MM.1S (cell line): ENCODE data around the gene GRB7.
A peak's percentile ranks its signal among the peaks of the same experiment; 100 is the strongest.

Source experiments
- DNase-seq: peaks from one replicate; pipeline ENCODE4 v3.0.0-alpha.2; 2015
- H2AFZ ChIP-seq: fragments of 300-600 bp; sonication (generic); 2 replicates; pipeline ENCODE4 v1.6.0; 2016; ENCODE audit warnings: antibody characterized with exemption, low read length
- H3F3A ChIP-seq: fragments of 300-600 bp; sonication (generic); 2 replicates; pipeline ENCODE4 v1.6.1; 2016; ENCODE audit warnings: mild to moderate bottlenecking, antibody characterized with exemption, low read length, moderate library complexity, mixed read lengths; ENCODE audit not compliant: insufficient read depth
- H3K27ac ChIP-seq: fragments of 300-600 bp; sonication (generic); 2 replicates; pipeline ENCODE4 v1.5.1; 2016; ENCODE audit warnings: mild to moderate bottlenecking, low read length
- H3K27me3 ChIP-seq: fragments of 300-600 bp; sonication (generic); replicated peaks from 2 replicates; pipeline ENCODE4 v1.6.0; 2016; ENCODE audit warnings: low read length; ENCODE audit not compliant: insufficient read depth
- H3K36me3 ChIP-seq: fragments of 300-600 bp; sonication (generic); replicated peaks from 2 replicates; pipeline ENCODE4 v1.6.1; 2016; ENCODE audit warnings: mild to moderate bottlenecking, low read length, mixed read lengths; ENCODE audit not compliant: insufficient read depth
- H3K4me1 ChIP-seq: fragments of 300-600 bp; sonication (generic); 2 replicates; pipeline ENCODE4 v1.6.1; 2016; ENCODE audit warnings: low read length, mixed read lengths
- H3K4me2 ChIP-seq: fragments of 300-600 bp; sonication (generic); 2 replicates; pipeline ENCODE4 v1.6.0; 2016; ENCODE audit warnings: low read depth, low read length
- H3K4me3 ChIP-seq: fragments of 300-600 bp; sonication (generic); 2 replicates; pipeline ENCODE4 v1.5.1; 2016; ENCODE audit warnings: low read length, mixed read lengths
- H3K79me2 ChIP-seq: fragments of 300-600 bp; sonication (generic); 2 replicates; pipeline ENCODE4 v1.6.1; 2016; ENCODE audit warnings: mixed run types, low read length, mixed read lengths
- H3K9ac ChIP-seq: fragments of 300-600 bp; sonication (generic); 2 replicates; pipeline ENCODE4 v1.6.1; 2016; ENCODE audit warnings: low read length, mixed read lengths
- H3K9me2 ChIP-seq: fragments of 300-600 bp; sonication (generic); replicated peaks from 2 replicates; pipeline ENCODE4 v1.6.1; 2016; ENCODE audit warnings: mild to moderate bottlenecking, low read length, mixed read lengths; ENCODE audit not compliant: insufficient read depth
- H3K9me3 ChIP-seq: fragments of 300-600 bp; sonication (generic); replicated peaks from 2 replicates; pipeline ENCODE4 v1.6.1; 2016; ENCODE audit warnings: mild to moderate bottlenecking, low read length, mixed read lengths; ENCODE audit not compliant: insufficient read depth
- H4K20me1 ChIP-seq: fragments of 300-600 bp; sonication (generic); 2 replicates; pipeline ENCODE4 v1.6.1; 2016; ENCODE audit warnings: mild to moderate bottlenecking, low read length, moderate library complexity, mixed read lengths; ENCODE audit not compliant: insufficient read depth
- EZH2 ChIP-seq: fragments of 300-600 bp; sonication (generic); optimal IDR thresholded peaks from 2 replicates; pipeline ENCODE3; 2017; ENCODE audit warnings: low read depth, mild to moderate bottlenecking, antibody characterized with exemption, low read length, mixed read lengths
- EZH2phosphoT487 ChIP-seq: fragments of 300-600 bp; sonication (generic); IDR thresholded peaks from 2 replicates; pipeline ENCODE4 v1.6.1; 2018; ENCODE audit warnings: antibody characterized with exemption, low read length
- TF ChIP-seq, protein P1 (sequence below): fragments of 300-600 bp; sonication (generic); IDR thresholded peaks from 2 replicates; pipeline ENCODE4 v1.5.1; 2016; ENCODE audit warnings: antibody characterized with exemption, low read length, mixed read lengths

Gene GRB7

DNA sequence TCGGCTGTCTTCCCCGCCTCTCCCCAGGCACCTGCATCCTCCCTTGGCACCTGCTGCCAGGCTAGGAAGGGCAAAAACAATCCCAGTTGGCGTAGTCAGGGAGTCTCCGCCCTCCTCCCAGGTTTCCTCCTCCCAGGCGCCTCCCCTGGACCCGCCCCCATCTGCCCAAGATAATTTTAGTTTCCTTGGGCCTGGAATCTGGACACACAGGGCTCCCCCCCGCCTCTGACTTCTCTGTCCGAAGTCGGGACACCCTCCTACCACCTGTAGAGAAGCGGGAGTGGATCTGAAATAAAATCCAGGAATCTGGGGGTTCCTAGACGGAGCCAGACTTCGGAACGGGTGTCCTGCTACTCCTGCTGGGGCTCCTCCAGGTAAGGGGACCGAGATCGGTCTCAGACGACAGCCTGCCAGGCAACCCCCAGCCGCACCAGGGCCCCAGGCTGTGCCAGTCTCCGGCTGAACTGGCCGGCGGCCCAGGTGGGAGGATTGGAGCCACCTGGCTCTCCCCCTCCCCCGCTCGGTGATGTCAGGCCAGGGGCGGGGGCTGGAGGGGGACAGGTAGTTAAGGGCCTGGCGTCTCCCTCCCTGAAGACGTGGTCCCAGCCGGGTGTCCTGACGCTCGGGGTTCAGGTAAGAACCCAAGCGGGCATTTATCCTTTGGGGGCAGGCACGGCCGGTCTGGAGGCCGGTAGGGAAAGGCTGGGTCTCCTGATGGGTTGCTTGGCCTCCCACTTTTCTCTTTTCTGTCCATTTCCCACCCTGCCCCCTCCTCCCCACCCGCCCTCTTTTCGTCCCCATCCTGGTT is at the start of gene GRB7:
Gene GRB7 (plus strand): TSS at position 179 of the 808 bp plus-strand sequence. CDS start 4,364 bp downstream, outside the sequence.
- peaks cover 6% of the 10 kb centered on the region for H3K4me1 ChIP-seq
- TF ChIP-seq, protein P1, sequence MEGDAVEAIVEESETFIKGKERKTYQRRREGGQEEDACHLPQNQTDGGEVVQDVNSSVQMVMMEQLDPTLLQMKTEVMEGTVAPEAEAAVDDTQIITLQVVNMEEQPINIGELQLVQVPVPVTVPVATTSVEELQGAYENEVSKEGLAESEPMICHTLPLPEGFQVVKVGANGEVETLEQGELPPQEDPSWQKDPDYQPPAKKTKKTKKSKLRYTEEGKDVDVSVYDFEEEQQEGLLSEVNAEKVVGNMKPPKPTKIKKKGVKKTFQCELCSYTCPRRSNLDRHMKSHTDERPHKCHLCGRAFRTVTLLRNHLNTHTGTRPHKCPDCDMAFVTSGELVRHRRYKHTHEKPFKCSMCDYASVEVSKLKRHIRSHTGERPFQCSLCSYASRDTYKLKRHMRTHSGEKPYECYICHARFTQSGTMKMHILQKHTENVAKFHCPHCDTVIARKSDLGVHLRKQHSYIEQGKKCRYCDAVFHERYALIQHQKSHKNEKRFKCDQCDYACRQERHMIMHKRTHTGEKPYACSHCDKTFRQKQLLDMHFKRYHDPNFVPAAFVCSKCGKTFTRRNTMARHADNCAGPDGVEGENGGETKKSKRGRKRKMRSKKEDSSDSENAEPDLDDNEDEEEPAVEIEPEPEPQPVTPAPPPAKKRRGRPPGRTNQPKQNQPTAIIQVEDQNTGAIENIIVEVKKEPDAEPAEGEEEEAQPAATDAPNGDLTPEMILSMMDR = no peak
- TF ChIP-seq EZH2phosphoT487 = no peak
- peak; percentile 75 for DNase-seq
- H3K27ac ChIP-seq = peak within 1 kb of the TSS; percentile 54; the same call in 1 of the 2 replicates
- no peaks in the 10 kb centered on the region for H3K9me2 ChIP-seq
- peak within 1 kb of the TSS; percentile 83 for H2AFZ ChIP-seq
- H3K36me3 ChIP-seq = no peaks in the 10 kb centered on the region
- peak within 1 kb of the TSS; percentile 78 for H3K4me2 ChIP-seq
- H3K9ac ChIP-seq = peak within 1 kb of the TSS; percentile 70
- no peaks in the 10 kb centered on the region for H3K9me3 ChIP-seq
- no peaks in the 10 kb centered on the region for H3K27me3 ChIP-seq
- no peaks in the 10 kb centered on the region for H4K20me1 ChIP-seq
- H3F3A ChIP-seq = peaks cover 3% of the 10 kb centered on the region; the same call in 1 of the 2 replicates
- peaks cover 12% of the 10 kb centered on the region; the same call in 1 of the 2 replicates for H3K79me2 ChIP-seq
- peak within 1 kb of the TSS; percentile 56 for H3K4me3 ChIP-seq

DNA sequence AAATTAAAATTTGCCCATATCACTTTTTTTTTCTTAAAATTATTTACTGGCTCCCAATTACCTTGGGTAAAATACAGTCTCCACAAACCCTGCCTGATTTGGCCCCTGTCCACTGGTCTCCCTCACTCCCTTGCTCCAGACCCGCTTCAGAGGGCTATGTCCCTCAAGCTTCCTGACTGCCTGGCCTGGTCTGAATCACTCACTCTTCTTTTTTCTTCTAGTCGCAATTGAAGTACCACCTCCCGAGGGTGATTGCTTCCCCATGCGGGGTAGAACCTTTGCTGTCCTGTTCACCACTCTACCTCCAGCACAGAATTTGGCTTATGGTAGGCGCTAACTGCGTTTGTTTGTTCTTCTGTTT is 49.3 kb upstream of the GRB7 start:
- no peak for TF ChIP-seq EZH2phosphoT487
- TF ChIP-seq, protein P1 = no peak
- TF ChIP-seq EZH2 = no peak
- Histone ChIP-seq H3K27ac (peak overlapping the region; percentile 94; the same call in 1 of the 2 replicates), H4K20me1 (no peaks in the 10 kb centered on the region), H3K4me1 (peaks cover 11% of the 10 kb centered on the region; the same call in 1 of the 2 replicates), H3K9ac (peak overlapping the region; percentile 81), H3K36me3 (no peaks in the 10 kb centered on the region), H3K4me3 (peak overlapping the region; percentile 96), H3K79me2 (no peaks in the 10 kb centered on the region), H3K27me3 (no peaks in the 10 kb centered on the region), H3K4me2 (peak overlapping the region; percentile 82), H2AFZ (peak overlapping the region; percentile 91), H3F3A (peaks cover 19% of the 10 kb centered on the region), H3K9me2 (no peaks in the 10 kb centered on the region), H3K9me3 (no peaks in the 10 kb centered on the region)
- DNase-seq = no peak

DNA sequence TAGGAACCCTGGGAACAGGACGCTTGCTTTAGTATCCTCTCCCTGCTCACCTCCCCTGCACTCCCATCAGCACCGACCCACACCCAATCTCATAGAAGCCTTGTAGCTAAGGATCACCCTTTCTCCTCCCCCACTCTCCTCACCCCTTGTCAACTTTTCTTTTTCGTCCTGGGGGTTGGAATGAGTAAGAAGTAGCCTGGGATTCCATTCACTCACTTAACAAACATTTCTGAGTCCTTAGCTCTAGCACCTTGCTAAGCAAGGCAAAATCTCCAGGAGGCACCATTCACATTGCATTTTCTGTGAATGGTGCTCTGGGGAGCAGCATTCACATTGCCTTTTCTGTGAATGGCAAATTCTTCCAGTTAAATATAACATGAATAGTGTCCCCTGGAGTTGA is 48.8 kb upstream of the GRB7 start:
- peak overlapping the region; percentile 82 for H3K4me2 ChIP-seq
- no peaks in the 10 kb centered on the region for H3K36me3 ChIP-seq
- no peak overlapping the region for H3K27ac ChIP-seq
- peak overlapping the region; percentile 91 for H2AFZ ChIP-seq
- peaks cover 19% of the 10 kb centered on the region for H3F3A ChIP-seq
- H3K79me2 ChIP-seq = no peaks in the 10 kb centered on the region
- peaks cover 11% of the 10 kb centered on the region; the same call in 1 of the 2 replicates for H3K4me1 ChIP-seq
- no peak overlapping the region for H3K9ac ChIP-seq
- H3K9me3 ChIP-seq = no peaks in the 10 kb centered on the region
- DNase-seq = no peak
- TF ChIP-seq, protein P1 = no peak
- no peak for TF ChIP-seq EZH2
- TF ChIP-seq EZH2phosphoT487 = no peak
- H4K20me1 ChIP-seq = no peaks in the 10 kb centered on the region
- no peaks in the 10 kb centered on the region for H3K9me2 ChIP-seq
- no peaks in the 10 kb centered on the region for H3K27me3 ChIP-seq
- peak overlapping the region; percentile 96 for H3K4me3 ChIP-seq
